ENCODE data around the gene SGF29. TPM values are rescaled to one million over a fixed set of nuclear protein-coding genes. Genes with fewer than 3 reads are reported as not detected.

Gene SGF29
- total RNA-seq, 1 donor from 2014 or later, result 5.3 TPM

- no peaks in the 10 kb centered on the region for H3K79me2 ChIP-seq (ENCODE audit: low read depth)
- peak overlapping the region; percentile 49 for H3K4me2 ChIP-seq
- peak overlapping the region; percentile 18 for H3K27ac ChIP-seq
- no peaks in the 10 kb centered on the region for H3K27me3 Mint-ChIP-seq (ENCODE audit: insufficient read depth, low read depth)
- no peaks in the 10 kb centered on the region for H3K4me1 ChIP-seq
- H3K36me3 ChIP-seq, result no peaks in the 10 kb centered on the region
- no peak overlapping the region for H3K4me3 Mint-ChIP-seq
- H3K9me3 ChIP-seq (ENCODE audit: low read depth), result no peaks in the 10 kb centered on the region
- peaks cover 5% of the 10 kb centered on the region for H3K4me1 Mint-ChIP-seq
- no peaks in the 10 kb centered on the region for H3K36me3 Mint-ChIP-seq
- H3K27me3 ChIP-seq, result no peaks in the 10 kb centered on the region
- H2AFZ ChIP-seq (replicated peaks), result peak overlapping the region; percentile 84
- TF ChIP-seq CTCF (IDR thresholded peaks at IDR 0.05) (no peak), EZH2phosphoT487 (IDR thresholded peaks at IDR 0.05) (no peak), EZH2 (IDR thresholded peaks at IDR 0.05) (no peak)
- H3K9me3 Mint-ChIP-seq, result no peaks in the 10 kb centered on the region
- peaks cover 16% of the 10 kb centered on the region for H3F3A ChIP-seq (ENCODE audit: low read depth)
- peak overlapping the region; percentile 5 for H3K27ac Mint-ChIP-seq
- no peak overlapping the region for H3K9ac ChIP-seq
- DNase-seq (ENCODE audit: low spot score), result peak; percentile 86
- H3K4me3 ChIP-seq, result no peak overlapping the region
- H4K20me1 ChIP-seq (ENCODE audit: low read depth), result no peaks in the 10 kb centered on the region
These were observed 21.7 kb upstream of the SGF29 start for GRCh38 chr16:28531777-28532744.

GRCh38 chr16:28532940-28533647 lies 20.6 kb upstream of the SGF29 start:
- Histone ChIP-seq H4K20me1 (ENCODE audit: low read depth) (no peaks in the 10 kb centered on the region), H3K4me2 (no peak overlapping the region), H3F3A (ENCODE audit: low read depth) (peaks cover 16% of the 10 kb centered on the region), H3K4me1 (no peaks in the 10 kb centered on the region), H3K79me2 (ENCODE audit: low read depth) (no peaks in the 10 kb centered on the region), H3K27me3 (no peaks in the 10 kb centered on the region), H2AFZ (replicated peaks) (no peak overlapping the region), H3K27ac (no peak overlapping the region), H3K4me3 (no peak overlapping the region), H3K36me3 (no peaks in the 10 kb centered on the region), H3K9ac (no peak overlapping the region), H3K9me3 (ENCODE audit: low read depth) (no peaks in the 10 kb centered on the region)
- Mint-ChIP-seq H3K4me1 (peaks cover 5% of the 10 kb centered on the region), H3K27me3 (ENCODE audit: insufficient read depth, low read depth) (peaks cover 2% of the 10 kb centered on the region), H3K9me3 (no peaks in the 10 kb centered on the region), H3K36me3 (no peaks in the 10 kb centered on the region), H3K4me3 (no peak overlapping the region), H3K27ac (no peak overlapping the region)
- no peak for DNase-seq (ENCODE audit: low spot score)
- TF ChIP-seq EZH2 (IDR thresholded peaks at IDR 0.05) (no peak), EZH2phosphoT487 (IDR thresholded peaks at IDR 0.05) (no peak), CTCF (IDR thresholded peaks at IDR 0.05) (no peak)

GRCh38 chr16:28534542-28535373 lies 19.0 kb upstream of the SGF29 start:
- H3K79me2 ChIP-seq (ENCODE audit: low read depth), result no peaks in the 10 kb centered on the region
- no peaks in the 10 kb centered on the region for H4K20me1 ChIP-seq (ENCODE audit: low read depth)
- Mint-ChIP-seq H3K9me3 (no peaks in the 10 kb centered on the region), H3K27me3 (ENCODE audit: insufficient read depth, low read depth) (peaks cover 2% of the 10 kb centered on the region), H3K4me1 (peaks cover 5% of the 10 kb centered on the region), H3K27ac (no peak overlapping the region), H3K36me3 (no peaks in the 10 kb centered on the region), H3K4me3 (no peak overlapping the region)
- no peak overlapping the region for H3K4me3 ChIP-seq
- H3K4me2 ChIP-seq, result no peak overlapping the region
- no peak for TF ChIP-seq CTCF (IDR thresholded peaks at IDR 0.05)
- TF ChIP-seq EZH2phosphoT487 (IDR thresholded peaks at IDR 0.05), result no peak
- no peak for TF ChIP-seq EZH2 (IDR thresholded peaks at IDR 0.05)
- H3K36me3 ChIP-seq, result no peaks in the 10 kb centered on the region
- no peak for DNase-seq (ENCODE audit: low spot score)
- H2AFZ ChIP-seq (replicated peaks), result no peak overlapping the region
- no peaks in the 10 kb centered on the region for H3K9me3 ChIP-seq (ENCODE audit: low read depth)
- H3K4me1 ChIP-seq, result no peaks in the 10 kb centered on the region
- peaks cover 16% of the 10 kb centered on the region for H3F3A ChIP-seq (ENCODE audit: low read depth)
- H3K27ac ChIP-seq, result no peak overlapping the region
- no peaks in the 10 kb centered on the region for H3K27me3 ChIP-seq
- H3K9ac ChIP-seq, result no peak overlapping the region

Data from neural progenitor cell (in vitro differentiated cells).